HG03159 (cell line): ENCODE measurements around the gene PTPN1.
"Not testable (repeated sequence)": the region's sequence is repeated elsewhere in the genome, so short reads cannot be mapped to it uniquely, and the experiment has no call there.

Source experiments
- ATAC-seq: cut with Tn5 transposase; IDR thresholded peaks from one replicate; pipeline ENCODE4 v1.9.1; 2021; ENCODE audit warnings: mild to moderate bottlenecking, moderate library complexity; ENCODE audit not compliant: unreplicated experiment

PTPN1 gene

GRCh38 chr20:50587291-50587961 lies 77.2 kb downstream of the PTPN1 start:
- no peak for ATAC-seq

DNA sequence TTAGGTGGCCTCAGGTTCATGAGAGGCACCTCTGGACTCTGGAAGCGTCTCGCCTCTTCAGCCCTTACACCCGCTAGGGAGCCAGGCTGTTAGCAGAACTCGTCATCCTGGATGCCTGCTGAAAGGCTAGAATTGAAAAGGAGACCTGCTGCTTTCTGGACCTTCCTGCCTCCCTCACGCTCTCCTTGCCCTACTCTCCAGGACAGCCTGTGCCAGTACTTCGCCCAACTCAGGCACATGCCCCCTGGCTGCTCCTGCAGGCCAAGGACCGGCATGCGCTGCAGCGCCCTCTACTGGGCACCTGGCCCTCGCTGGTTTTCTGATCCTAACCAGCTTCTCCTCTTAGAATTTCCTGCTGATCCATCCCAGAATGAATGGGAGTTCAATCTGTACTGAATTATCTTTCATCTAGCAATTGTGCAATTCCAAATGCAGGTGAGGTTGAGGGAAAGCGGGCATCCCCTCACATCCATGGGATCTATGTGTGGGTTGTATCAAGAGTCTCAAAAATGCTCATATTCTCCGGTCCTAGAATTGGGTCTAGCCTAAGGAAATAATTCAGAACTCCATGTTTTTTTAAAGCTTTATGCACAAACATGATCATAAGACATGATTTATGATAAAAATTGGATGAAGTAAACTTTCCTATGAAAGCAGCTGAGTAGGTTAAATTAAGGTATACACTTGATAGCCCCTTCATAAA lies 78.0 kb downstream of the PTPN1 start:
- ATAC-seq = no peak

GRCh38 chr20:50589548-50590347 lies 79.6 kb downstream of the PTPN1 start:
- ATAC-seq = no peak

GRCh38 chr20:50590348-50590664 lies 80.1 kb downstream of the PTPN1 start:
- ATAC-seq = no peak

DNA sequence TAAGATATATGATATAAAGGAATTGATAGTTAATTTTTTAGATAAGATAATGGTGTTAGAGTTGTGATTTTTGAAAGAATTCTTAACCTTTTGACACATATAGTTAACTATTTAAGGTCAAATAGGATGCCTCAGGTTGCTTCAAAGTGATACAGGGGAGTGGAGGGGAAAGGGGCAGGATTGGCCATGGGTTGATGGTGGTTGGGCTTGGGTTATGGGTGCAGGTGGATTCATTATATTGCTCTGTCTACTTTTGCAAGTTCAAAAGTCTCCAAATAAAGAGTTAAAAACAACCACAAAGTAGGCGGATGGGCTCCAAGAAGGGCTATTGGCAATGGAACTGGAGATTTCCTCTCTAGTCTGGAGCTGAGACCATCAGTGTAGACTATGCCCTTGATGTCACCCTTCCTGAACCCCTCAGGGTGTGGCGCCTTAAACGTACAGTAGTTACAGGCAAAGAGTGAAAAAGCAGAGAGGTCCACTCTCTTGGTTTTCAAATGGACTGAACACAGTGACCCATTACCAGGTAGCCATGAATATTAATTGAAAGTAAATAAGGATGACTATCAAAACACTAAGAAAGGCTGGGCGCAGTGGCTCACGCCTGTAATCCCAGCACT lies 81.2 kb downstream of the PTPN1 start:
- ATAC-seq = no peak

DNA sequence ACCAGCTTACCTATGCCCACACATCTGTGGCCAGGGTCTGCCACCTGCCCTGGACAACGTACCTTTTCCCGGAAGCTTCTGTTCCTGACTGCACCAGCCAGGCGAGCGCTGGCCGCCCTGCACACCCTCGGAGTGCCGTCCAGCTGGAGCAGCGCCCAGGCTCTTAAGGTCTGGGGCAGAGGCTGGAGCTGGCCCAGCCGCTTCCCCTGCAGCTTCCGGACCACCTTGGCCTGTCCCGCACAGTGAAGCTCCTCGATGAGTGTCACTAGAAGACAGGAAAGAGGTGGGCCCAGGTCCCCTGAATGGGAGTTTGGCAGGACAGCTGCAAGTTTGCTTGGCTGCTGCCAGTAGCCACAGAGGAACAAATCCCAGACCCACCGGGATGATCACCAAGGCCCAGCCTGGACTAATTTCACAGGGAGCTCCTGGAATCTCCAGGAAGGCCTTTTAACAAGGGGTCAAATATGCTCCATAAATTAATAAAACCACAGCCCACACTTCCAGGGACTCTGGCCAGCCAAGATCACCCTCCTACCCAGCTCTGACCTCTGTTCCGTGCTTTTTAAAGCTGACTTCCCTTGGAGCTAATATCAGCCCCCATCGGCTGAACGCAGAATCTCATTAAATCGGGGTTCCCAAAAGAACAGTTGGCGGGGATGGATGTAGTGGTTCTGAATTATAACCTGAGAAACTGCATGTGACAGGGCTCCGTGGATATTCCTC lies 82.3 kb downstream of the PTPN1 start:
- no peak for ATAC-seq

GRCh38 chr20:50593005-50593335 lies 82.8 kb downstream of the PTPN1 start:
- no peak for ATAC-seq

GRCh38 chr20:50594231-50594590 lies 84.0 kb downstream of the PTPN1 start:
- ATAC-seq = no peak

- no peak for ATAC-seq
Measured at GRCh38 chr20:50594591-50595432, 84.6 kb downstream of the PTPN1 start.

DNA sequence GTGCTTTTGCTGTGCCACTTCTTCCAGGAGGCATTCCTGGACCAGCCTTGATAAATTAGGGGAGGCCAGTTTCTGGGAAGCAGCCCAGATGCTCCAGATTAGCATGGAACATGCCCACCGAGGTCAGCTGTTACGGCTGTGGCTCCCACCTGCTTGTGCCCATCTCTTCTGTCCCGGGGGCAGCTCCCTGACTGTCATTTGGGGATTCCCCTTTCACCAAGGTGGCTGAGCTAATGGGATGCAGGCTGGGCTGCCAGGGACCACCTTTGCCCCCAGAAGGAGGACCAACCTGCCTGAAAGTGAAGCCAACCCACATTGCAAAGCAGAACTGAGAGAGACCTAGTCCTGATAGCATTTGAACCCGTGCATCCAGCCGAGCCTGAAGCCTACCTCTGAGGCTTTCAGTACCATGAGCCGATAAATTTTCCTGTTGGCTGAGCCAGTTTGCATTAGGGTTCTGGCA lies 85.3 kb downstream of the PTPN1 start:
- no peak for ATAC-seq

GRCh38 chr20:50595988-50596693 lies 86.0 kb downstream of the PTPN1 start:
- no peak for ATAC-seq

GRCh38 chr20:50596694-50597021 lies 86.5 kb downstream of the PTPN1 start:
- no peak for ATAC-seq

GRCh38 chr20:50597406-50597969 lies 87.3 kb downstream of the PTPN1 start:
- no peak for ATAC-seq

DNA sequence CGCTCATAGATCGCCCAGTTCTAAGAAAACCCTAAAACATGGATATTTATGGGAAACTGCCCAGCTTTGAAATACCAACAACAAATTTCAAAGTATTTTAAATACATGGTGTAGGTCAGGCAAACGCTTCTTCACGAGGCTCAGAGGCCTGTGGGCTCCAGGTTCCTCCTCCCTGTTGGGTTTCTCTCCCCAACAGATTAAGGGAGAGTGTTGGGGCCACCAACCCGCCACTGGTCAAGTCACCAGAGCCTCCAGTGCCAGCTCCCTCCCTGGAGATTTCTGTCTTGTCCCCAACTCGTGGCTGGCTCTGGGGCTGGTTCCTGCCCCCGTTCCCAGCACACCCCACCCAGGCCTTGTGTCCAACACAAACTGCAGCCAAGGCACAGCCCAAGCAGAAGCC lies 87.9 kb downstream of the PTPN1 start:
- ATAC-seq = no peak

- not testable (repeated sequence) for ATAC-seq
Measured at GRCh38 chr20:50598768-50599167, 88.6 kb downstream of the PTPN1 start.

DNA sequence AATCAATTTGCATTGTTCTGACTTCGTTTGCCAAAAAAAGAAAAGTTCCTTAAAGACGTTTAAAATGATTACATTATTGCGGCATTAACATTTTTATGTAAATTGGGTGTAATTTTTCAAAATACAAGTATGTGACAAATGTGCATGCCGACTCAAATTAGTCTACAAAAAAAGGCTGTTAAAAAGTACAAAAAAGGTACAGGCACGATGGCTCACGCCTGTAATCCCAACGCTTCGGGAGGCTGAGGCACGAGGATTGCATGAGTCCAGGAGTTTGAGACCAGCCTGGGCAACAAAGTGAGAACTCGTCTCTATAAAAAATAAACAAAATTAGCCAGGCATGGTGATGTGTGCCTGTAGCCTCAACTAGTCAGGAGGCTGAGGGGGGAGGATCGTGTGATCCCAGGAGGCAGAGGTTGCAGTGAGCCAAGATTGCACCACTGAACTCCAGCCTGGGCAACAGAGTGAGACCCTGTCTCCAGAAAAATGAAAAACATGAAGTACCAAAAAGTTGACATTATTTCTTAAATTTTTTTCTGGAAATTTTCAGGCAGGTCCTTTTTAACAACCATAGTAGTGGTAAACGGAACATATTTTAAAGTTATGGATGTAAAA lies 90.2 kb downstream of the PTPN1 start:
- no peak for ATAC-seq

GRCh38 chr20:50601511-50602431 lies 91.6 kb downstream of the PTPN1 start:
- ATAC-seq = no peak
